Fibroblast of skin of scalp (primary cell): ENCODE measurements around the gene BPTF.
"Not testable (repeated sequence)": the region's sequence is repeated elsewhere in the genome, so short reads cannot be mapped to it uniquely, and the experiment has no call there.

ENCODE experiments used
- DNase-seq: peaks from one replicate; pipeline ENCODE4 v3.0.0-alpha.2; 2013

Gene BPTF

DNA sequence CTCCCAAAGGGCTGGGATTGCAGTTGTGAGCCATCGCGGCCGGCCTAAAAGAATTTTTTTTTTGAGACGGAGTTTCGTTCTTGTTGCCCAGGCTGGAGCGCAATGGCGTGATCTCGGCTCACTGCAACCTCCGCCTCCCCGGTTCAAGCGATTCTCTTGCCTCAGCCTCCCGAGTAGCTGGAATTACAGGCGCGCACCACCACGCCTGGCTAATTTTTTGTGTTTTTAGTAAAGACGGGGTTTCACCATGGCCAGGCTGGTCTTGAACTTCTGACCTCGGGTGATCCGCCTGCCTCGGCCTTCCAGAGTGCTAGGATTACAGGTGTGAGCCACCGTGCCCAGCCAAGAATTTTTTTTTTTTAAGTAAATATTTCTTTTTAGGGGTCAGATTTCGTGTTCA, 193.2 kb downstream of the BPTF start:
- DNase-seq, result not testable (repeated sequence)

- DNase-seq, result no peak
Observed at GRCh38 chr17:68019336-68019674, 194.0 kb downstream of the BPTF start.

DNA sequence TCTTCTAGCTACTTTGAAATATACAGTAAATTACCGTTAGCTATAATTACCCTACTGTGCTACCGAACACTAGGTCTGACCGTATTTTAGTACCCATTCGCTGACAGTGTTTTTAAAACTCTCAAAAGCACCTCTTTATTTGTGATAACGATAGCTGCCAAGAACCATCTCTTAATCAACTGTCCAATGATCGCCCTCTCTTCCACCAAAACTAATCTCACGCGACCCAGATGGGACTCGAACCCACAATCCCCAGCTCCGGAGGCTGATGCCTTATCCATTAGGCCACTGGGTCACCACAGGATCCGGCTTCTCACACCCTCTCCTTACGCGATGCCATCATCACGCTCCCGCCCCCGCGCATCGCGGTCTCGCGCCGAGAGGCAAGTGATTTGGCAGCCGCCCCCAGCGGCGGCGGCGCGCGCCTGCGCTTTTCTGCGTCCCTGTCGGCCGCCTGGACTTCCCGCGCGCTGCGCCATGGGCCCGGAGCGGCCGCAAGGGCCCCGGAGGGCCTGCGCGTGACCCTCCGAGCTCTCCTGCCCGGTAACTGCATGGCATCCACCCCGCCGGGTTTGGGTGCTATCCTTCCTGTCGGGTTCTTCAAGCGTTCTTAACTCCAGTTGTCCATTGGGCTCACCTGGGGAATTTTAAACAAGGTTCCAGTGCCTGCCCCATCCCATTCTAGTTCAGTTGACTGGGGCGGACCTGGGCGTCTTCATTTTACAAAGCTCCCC, 194.5 kb downstream of the BPTF start:
- DNase-seq, result peak; percentile 95

GRCh38 chr17:68020409-68020756, 195.1 kb downstream of the BPTF start:
- no peak for DNase-seq

DNA sequence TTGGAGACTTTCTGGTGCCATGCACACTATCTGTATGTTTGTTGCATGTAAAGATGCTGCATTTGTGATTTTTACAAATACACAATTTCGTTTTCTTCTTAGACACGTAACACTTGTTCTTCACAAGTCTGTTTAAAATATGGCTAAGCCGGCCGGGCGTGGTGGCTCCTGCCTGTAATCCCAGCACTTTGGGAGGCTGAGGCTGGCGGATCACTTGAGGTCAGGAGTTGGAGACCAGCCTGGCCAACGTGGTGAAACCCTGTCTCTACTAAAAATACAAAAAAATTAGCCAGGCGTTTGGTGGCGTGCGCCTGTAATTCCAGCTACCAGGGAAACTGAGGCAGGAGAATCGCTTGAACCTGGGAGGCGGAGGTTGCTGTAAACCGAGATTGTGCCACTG, 195.5 kb downstream of the BPTF start:
- not testable (repeated sequence) for DNase-seq

- no peak for DNase-seq
Observed at GRCh38 chr17:68021963-68022362, 196.7 kb downstream of the BPTF start.

GRCh38 chr17:68022547-68022946, 197.2 kb downstream of the BPTF start:
- not testable (repeated sequence) for DNase-seq

- no peak for DNase-seq
Observed at GRCh38 chr17:68029512-68030215, 204.4 kb downstream of the BPTF start.
